Activated CD4-positive, alpha-beta T cell treated with anti-CD3 and anti-CD28 coated beads, Interleukin-2, Interleukin-6, amounts not matched to agents 100 ng/mL and 50 ng/mL, durations not matched to agents 16 hours and 8 hours (primary cell): ENCODE measurements around the gene ANKFY1.

Experiments used
- DNase-seq: peaks from one replicate; pipeline ENCODE4 v3.0.0-alpha.2; 2020

ANKFY1 gene

DNA sequence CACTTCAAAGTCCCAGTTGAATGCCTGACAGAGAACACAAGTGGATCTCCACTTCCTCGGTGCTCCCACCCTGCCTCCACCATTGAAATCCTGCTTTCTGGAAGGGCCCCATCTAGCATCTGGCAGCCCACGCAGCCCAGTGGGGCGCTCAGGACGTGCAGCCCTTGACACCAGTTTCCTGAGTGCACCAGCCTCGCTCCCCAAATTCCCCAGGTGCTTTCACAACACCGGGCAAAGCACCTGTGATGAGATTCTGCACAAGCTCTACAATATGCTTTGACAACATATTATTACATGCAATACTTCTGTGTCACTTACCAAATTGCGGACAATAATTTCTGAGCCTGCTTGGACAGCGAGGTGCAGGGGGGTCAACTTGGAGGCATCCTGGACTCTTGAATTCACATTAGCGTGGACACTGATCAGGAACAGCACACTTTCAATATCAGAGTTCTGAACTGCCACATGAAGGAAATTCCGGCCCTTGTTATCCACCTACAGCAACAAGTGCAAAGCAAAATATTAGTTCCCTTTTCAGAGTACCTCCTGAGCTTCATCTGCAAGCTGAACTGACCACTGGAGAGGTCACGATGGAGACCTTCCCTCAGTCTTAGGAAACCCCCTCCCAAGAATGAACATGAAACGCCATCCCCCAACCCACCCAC lies 86.8 kb downstream of the ANKFY1 start:
- peak; percentile 28 for DNase-seq

DNA sequence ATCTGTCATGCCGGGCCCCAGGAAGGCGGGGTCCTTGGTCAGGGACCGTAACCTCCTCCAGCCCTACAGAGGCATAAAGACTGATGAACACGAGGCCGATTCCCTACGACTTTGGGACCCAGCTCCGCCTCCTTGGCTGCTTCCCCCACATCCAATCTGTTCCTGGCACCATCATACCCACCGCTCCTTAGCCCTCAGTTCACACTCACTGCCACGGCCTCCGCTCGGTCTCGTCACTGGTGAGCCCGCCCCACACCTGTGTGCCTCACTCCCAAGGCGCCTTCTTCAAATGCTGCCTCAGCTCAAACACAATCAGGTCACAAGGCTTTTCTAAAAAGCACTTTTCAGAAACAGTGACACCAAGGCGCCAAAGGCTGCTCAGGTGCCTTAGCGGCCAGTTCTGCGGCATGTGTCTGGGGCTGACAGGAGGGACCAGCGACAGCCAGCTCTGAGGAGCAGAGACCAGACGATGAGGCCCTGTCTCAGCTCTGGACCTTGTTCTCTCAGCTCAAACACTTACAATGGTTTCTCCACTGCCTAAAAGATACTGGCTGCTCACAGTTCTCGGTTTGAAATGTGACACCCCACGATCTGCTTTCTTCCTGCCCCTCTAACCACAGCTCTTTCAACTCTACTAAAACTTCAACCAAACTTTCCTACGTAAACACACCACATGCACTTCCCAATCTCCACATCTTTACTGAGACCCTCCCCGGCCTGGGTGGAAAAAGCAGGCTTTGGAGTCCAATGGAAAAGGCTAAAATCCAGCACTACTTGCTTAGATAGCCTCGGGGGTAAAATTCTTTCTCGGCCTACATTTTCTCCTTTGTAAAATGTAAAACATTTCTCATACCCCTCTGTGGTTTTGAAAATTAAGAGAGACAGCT lies 87.6 kb downstream of the ANKFY1 start:
- peak; percentile 68 for DNase-seq

DNA sequence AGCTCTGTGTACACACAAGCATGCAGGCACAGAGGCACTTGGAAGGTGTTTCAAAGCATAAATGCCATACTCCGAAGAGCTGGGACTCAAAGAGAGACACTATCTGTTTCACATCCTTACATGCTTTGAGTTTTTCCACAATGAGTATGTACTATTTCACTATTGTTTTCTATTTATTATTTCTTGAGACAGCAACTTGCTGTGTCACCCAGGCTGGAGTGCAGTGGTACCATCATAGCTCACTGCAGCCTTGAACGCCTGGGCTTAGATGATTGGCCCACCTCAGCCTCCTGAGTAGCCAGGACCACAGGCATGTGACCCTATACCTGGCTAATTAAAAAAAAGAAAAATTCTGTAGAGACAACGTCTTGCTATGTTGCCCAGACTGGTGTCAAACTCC lies 89.2 kb downstream of the ANKFY1 start:
- DNase-seq, result no peak

DNA sequence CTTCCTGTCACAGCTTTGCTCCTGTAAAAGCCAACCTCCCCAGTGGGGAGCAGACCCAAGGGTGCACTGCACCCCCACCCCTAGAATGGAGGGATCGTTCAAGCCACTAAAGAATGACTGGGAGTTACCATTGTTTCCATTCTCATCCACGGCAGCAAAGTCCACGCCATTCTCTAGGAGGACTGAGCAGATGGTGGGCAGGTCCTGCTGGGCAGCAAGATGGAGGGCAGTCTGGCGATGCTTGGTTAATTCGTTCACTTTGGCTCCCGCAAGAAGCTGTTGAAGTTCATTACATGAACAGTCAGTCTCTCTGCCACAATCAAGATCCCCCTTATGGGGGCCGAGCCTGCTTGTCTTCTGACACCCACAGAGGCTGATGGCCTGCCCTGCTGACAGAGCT lies 90.0 kb downstream of the ANKFY1 start:
- DNase-seq, result no peak

DNA sequence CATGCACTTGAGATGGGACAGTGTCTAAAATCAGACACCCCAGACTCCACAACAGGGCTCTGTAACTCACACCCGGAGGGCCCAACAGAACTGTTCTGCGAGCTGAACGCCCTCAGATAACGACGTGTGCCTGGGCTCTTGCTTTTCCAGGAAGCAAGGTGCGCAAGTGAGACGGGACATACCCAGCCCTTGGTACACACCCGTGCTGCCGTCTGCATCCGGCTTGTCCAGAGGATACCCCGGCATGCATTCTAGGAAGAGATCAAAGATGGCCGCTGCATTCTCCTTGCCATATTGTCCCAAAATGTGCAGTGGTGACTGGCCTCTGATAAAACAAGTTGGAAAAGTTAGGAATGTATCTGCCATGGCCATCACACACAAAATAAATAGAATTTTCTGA lies 91.4 kb downstream of the ANKFY1 start:
- no peak for DNase-seq

DNA sequence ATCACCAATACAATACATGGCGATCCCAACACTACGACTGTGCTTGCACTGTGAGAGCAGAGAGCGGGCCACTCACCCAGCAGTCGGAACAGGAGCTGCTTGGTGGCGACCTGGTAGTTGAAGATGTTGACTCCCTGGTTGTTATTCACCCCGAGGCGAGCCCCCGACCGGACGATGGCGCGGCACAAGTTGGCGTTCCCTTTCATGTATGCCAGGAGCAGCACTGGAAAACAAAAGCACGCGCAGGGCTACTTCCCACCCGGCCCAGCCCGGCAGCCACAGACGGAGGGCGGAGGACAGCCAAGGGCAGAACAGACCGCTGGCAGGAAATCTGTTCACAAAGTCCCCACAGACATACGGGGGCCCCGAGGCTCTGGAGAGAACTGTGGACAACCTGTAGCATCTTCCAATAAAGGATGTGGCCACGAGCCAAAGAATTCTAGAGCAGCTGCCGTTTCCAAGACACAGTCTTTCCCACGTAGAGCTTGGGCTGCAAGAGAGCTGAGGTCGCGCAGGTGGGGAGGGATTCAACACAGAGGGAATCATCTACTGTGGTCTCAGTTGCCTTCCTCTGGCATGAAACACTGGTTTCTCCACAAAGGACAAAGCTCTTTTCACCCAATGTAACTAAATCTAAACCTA lies 93.0 kb downstream of the ANKFY1 start:
- DNase-seq, result no peak

DNA sequence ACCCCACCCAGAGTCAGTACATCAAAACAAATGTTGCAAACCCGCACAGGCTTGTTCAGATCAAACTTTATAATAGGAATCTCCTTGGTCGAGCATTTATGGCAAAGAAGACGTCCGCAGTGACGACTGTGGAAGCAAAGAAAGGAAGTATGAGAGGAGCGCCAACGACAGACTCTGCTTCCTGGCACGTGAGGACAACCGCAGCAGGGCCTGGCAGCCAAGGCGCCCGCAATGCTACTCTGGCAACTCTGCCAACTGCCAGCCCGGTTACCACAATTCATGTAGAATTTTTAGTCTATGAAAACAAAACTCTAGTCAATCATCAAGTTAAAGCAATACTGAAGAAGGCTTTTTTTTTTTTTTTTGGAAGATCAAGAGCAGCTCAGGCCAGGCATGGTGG lies 96.0 kb downstream of the ANKFY1 start:
- no peak for DNase-seq

DNA sequence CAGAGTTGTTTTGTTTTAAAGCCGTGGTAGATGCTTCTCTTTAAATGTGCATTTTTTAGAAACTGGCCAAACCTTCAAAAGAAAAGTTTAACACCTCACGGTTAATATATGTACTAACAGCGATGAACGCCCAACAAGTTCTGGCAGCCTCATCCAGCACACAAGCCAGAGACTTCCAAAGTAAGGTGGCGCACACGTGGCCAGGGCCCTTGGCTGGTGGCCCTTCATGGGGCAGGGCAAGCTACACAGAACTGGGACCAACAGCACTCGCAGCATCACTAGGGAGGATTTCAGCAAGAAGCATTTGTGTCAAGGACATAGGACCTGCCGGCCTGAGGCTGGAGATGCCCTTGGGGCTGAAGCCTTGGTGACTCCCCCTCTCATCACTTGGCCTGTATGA lies 97.4 kb downstream of the ANKFY1 start:
- DNase-seq, result no peak

DNA sequence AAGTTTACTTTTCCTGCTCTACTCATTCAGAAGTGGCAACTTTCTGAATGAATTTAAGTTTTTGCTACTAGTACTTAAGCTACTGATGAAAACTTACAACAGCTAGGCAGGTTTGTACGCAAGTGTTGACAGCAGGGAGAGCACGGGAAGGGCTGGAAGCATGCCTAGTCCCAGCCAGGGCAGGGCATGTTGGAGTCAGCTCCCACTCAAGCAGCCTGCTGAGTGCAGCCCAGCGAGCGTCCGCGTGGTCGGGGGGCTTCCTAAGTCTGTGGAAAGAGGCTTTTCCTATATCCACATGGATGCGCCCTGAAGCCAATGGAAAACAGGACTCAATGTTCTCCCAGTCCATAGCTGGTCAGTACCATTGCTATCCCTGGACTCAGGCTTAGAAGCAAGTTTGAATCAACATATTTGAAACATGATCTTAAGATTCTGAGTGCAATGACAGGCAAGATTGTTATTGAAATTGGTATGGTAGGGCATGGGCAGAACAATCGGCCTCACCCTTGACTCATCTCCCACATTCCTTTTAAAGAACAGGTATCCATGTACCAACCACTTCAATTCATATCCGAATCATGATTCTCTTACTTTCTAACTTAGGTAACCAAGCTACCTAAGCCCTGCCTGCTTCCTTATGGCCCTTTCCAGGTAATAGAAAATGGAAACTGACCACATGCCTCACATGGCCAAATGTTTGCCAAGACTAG lies 98.3 kb downstream of the ANKFY1 start:
- no peak for DNase-seq

DNA sequence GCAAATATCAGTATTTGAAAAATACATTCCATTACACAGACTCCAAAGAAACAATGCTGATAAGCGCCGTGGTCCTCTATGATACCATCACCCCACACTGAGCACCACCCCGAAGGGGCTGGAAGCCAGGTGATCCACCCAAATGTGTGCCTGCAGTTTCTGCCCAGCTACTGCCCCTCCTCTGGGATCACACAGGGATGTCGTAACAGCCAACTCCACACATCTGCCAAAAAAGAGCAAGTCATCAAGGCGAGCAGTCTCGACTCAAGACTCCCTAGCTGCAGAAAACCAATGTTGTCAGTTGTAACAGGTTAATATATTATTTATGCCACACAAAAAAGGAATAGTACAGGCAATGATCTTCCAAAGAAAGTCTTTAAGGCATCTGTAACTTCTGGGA lies 99.8 kb downstream of the ANKFY1 start:
- DNase-seq, result no peak

DNA sequence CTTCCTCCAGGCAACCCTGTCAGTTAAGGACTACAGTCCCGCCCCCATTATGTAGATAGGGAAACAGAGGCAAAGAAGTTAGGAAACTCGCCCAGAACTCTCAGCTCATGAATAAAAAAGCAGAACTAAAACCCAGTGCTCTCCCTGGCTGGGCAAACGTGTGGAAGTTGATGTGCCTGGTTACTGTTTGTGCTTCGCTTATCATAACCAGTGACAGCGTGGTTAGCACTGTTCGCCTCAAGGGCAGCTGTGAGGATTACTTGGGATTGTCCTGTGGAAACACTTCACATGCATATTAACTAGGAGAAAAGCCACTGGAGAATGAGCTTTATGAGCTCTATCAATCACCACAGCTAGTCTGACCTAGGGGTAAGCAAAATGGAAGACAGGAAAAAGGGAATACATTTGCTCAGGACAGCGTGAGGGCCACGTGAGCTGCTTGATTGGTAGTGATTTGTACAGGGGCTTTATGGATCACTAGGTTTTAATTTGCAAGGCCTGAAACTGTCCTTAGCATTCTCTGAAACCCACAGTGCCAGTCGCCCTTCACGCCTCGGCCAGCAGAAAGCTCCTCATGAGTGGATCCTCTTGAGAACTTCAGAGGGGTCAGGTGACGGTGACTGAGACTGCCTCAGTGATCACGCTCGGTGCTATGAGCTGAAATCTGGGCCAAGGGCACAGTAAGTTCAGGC lies 100.9 kb downstream of the ANKFY1 start:
- DNase-seq, result no peak

DNA sequence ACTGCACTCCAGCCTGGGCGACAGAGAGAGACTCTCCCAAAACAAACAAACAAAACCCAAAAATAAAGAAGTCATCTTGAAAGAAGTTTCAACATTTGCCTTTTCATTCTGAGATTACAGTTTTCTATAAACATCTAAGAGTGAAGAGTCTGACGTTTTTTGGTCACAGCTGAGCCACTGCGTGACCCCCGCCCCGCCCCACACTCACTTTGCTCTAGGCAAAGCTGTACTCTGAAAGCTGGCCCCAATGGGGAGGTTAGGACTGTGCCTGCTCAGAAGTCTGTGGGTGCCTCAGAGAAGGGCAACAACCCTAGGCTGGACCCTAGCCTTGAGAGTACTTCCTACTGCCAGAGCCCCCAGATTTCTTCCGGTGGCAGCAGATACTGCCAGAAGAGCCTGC lies 101.5 kb downstream of the ANKFY1 start:
- peak; percentile 44 for DNase-seq

DNA sequence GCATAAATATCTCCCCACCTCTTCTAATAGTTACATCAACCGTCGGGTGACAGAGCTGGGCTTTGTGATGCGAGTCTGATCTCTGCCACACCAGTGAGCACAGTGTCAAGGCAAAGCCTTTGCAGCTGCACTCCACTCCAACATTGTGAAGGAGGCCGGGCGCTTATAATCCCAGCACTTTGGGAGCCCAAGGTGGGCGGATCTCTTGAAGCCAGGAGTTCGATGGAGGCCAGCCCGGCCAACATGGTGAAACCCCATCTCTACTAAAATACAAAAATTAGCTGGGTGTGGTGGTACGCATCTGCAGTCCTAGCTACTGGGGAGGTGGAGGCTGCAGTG lies 101.8 kb downstream of the ANKFY1 start:
- no peak for DNase-seq

DNA sequence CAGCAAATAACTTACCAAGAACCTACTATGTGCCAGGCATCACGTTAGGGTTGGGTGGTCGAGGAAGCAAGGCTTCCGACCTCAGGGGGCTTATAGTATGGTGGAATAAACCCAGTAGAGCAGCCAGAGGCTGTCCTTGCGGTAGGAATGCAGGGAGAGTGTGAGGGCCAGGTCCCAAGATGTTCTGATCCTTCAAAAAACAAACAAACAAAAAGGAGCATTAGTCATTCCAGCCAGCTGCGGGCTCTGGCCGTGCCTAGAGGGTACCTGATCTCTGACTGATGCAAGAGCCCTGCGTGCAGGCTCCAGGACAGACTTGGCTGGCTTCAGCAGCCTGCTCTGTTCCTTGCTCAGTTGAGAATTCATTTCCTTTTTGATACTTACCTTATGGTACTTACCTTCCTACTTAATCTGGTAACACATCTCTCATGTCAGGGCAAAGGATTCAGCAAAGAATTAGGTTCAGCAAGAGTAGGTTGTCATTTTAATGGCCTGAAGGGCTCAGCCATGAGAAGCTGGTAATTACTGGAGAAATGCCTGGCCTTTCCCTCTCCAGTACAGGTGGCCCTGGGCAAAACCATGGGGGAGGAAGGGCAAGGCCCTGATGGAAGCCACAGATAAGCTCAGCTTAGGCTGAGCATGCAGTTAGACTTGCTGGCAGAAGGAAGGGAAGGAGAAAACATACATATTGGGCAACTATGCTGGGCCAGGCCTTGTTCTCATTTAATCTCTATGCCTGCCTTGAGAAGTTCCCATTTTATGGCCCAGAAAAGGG lies 102.4 kb downstream of the ANKFY1 start:
- DNase-seq, result no peak

DNA sequence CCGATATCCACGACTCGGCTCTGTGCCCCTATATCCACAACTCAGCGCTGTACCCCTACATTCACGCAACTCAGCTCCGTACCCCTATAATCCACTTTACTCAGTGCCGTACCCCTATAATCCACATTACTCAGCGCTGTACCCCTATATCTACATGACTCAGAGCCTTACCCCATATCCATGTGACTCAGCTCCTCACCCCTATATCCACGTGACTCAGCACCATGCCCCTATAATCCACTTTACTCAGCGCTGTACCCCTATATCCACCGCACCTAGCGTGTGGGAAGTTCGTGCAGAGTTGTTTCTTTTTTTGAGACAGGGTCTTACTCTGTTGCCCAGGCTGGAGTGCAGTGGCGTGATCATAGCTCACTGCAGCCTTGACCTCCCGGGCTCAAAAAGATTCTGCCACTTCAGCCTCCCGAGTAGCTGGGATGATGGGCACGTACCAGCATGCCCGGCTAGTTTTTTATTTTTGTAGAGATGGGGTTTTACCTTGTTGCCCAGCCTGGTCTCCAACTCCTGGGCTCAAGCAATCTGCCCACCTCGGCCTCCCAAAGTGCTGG lies 103.4 kb downstream of the ANKFY1 start:
- no peak for DNase-seq

DNA sequence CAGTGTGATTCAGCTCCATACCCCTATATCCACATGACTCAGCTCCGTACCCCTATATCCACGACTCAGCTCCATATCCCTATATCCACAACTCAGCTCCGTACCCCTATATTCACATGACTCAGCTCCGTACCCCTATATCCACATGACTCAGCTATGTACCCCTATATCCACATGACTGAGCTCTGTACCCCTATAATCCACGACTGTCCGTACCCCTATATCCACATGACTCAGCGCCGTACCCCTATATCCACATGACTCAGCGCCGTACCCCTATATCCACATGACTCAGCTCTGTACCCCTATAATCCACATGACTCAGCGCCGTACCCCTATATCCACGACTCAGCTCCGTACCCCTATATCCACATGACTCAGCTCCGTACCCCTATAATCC lies 104.0 kb downstream of the ANKFY1 start:
- DNase-seq, result no peak

DNA sequence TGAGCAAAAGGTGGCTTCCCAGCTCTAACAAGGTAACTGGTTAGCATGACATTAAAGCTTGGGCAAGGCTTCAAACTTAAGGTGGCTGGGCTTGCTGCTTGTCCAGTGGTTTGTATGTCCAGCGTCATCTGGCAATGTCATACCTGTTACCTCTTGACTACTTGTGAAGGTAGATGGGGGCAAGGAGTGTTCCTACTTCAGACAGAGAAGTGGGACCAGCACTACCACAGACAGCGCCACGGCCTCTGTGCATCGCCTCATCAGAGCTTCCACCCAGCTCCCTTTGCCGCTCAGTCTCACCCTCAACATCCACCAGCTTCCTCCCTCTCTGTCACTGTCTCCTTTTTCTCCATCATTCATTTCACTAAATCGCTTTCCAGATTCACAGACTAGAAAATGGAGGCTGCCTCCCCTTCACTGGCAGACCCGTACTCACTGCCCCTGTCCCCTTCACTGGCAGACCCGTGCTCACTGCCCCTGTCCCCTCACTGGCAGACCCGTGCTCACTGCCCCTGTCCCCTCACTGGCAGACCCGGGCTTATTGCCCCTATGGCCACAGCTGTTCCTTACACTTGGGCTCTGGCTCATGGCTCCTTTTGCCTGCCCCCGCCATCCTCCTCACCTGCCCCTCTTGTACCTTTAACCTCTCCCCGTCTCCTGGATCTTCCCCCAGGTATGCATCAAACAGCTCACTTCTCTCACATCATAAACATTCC lies 106.0 kb downstream of the ANKFY1 start:
- DNase-seq, result no peak

DNA sequence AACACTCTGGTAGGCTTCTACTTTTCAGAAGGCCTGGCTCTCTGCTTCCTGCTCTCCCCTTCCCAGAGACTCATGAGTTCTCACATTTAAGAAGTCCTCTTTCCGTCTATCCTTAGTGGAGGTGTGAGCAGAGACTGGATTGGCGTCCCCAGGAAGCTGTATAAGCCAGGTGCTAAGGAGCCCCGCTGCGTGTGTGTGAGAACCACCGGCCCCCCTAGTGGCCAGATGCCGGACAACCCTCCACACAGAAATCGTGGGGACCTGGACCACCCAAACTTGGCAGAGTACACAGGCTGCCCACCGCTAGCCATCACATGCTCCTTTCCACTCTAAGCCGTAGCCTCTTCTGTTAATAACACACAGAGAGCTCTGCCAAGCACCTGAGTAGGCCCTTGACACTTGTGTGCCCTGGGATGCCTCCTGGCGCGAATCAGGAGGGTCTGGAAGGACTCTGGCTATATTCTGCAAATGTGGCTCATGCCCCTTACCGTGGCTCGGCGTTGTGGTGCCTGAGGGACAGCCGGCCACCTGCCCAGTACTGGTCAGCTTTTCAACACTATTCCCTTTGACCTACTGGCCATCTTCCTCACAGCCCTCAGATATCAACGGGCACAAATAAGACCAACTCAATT lies 106.9 kb downstream of the ANKFY1 start:
- DNase-seq, result no peak

DNA sequence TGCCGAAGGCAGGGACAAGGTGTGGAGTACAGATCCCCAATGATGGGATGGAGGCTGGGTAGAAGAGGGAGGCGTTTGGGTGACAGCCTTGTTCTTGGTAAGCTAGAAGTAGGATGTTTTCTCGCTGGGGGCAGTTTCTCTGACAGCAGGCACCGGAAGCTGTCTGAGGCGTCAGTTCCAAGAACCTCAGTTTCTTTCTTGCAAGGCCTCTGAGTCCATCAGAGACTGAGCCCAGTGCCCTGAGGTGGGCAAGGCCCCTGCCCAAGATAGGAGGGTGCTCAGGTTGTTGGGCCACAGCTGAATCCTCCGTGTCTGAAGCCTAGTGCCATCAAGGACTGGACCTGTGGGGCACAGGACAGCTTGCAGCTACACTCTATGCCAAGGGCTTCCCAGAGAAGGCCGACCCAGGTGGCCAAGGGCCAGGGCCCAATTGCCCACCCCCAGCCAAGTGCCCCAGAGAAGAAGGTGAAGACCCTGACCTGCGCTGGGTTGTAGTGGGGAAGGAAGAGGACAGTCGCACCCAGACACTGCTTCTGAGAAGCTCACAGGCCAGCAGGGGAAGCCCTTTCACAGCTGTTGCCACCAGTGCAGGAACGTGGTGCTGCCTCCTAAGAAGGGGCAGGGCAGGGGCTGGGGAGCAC lies 107.7 kb downstream of the ANKFY1 start:
- DNase-seq, result no peak

DNA sequence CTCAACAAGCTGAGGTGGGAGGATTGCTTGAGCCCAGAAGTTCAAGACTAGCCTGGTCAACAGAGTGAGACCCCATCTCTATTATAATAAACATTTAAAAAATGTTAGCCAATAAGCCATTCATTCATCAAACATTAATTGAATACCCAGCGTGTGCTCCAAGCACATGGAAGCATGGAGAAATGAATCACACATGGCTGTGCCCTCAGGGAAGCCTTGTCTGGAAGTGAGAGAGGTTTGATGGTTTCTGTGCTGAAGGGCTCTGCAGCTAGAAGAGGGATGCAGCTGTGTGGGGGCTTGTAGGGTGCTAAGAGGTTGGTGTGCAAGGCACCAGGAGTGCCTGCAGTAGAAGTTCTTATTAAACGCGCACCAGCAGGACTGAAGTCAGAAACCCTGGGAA lies 109.6 kb downstream of the ANKFY1 start:
- DNase-seq, result no peak
